GM18519 (cell line): ENCODE data around the gene HIVEP3.

ENCODE experiments used
- ATAC-seq: cut with Tn5 transposase; IDR thresholded peaks from one replicate; pipeline ENCODE4 v1.9.1; 2021; ENCODE audit warnings: mild to moderate bottlenecking, moderate library complexity; ENCODE audit not compliant: unreplicated experiment, low FRiP score

Gene HIVEP3

GRCh38 chr1:41719590-41719989, 199.1 kb downstream of the HIVEP3 start:
- ATAC-seq, result no peak

GRCh38 chr1:41719128-41719527, 199.6 kb downstream of the HIVEP3 start:
- no peak for ATAC-seq

GRCh38 chr1:41718497-41718896, 200.2 kb downstream of the HIVEP3 start:
- ATAC-seq, result no peak

GRCh38 chr1:41716188-41717130, 202.3 kb downstream of the HIVEP3 start:
- ATAC-seq, result no peak

GRCh38 chr1:41715441-41716095, 203.2 kb downstream of the HIVEP3 start:
- ATAC-seq, result no peak

GRCh38 chr1:41714638-41715389, 203.9 kb downstream of the HIVEP3 start:
- ATAC-seq, result no peak

- no peak for ATAC-seq
Measured at GRCh38 chr1:41713557-41714327, 205.0 kb downstream of the HIVEP3 start.

GRCh38 chr1:41713141-41713540, 205.6 kb downstream of the HIVEP3 start:
- no peak for ATAC-seq

- no peak for ATAC-seq
Measured at GRCh38 chr1:41712695-41713094, 206.0 kb downstream of the HIVEP3 start.

GRCh38 chr1:41712081-41712480, 206.6 kb downstream of the HIVEP3 start:
- ATAC-seq, result no peak

GRCh38 chr1:41711581-41711980, 207.1 kb downstream of the HIVEP3 start:
- no peak for ATAC-seq

- ATAC-seq, result no peak
Measured at GRCh38 chr1:41710980-41711379, 207.7 kb downstream of the HIVEP3 start.

GRCh38 chr1:41709873-41710272, 208.8 kb downstream of the HIVEP3 start:
- ATAC-seq, result no peak

GRCh38 chr1:41709331-41709730, 209.4 kb downstream of the HIVEP3 start:
- ATAC-seq, result no peak

- no peak for ATAC-seq
Measured at GRCh38 chr1:41708332-41708731, 210.4 kb downstream of the HIVEP3 start.

- ATAC-seq, result no peak
Measured at GRCh38 chr1:41707793-41708192, 210.9 kb downstream of the HIVEP3 start.

GRCh38 chr1:41705798-41706197, 212.9 kb downstream of the HIVEP3 start:
- no peak for ATAC-seq

GRCh38 chr1:41704196-41704595, 214.5 kb downstream of the HIVEP3 start:
- ATAC-seq, result no peak

GRCh38 chr1:41702771-41703170, 216.0 kb downstream of the HIVEP3 start:
- no peak for ATAC-seq

- no peak for ATAC-seq
Measured at GRCh38 chr1:41700986-41701535, 217.7 kb downstream of the HIVEP3 start.
